T-helper 2 cell (primary cell): ENCODE results near the gene JAKMIP1.

Source experiments
- DNase-seq, 5 experiments: peaks; one replicate each; pipeline versions ENCODE4 v3.0.0 to v3.0.0-alpha.2; 2012 to 2022

JAKMIP1 gene

GRCh38 chr4:6062133-6062532 is 138.2 kb downstream of the JAKMIP1 start:
- DNase-seq, result no peak

- no peak for DNase-seq
Measured at GRCh38 chr4:6059375-6059805, 141.0 kb downstream of the JAKMIP1 start.

DNA sequence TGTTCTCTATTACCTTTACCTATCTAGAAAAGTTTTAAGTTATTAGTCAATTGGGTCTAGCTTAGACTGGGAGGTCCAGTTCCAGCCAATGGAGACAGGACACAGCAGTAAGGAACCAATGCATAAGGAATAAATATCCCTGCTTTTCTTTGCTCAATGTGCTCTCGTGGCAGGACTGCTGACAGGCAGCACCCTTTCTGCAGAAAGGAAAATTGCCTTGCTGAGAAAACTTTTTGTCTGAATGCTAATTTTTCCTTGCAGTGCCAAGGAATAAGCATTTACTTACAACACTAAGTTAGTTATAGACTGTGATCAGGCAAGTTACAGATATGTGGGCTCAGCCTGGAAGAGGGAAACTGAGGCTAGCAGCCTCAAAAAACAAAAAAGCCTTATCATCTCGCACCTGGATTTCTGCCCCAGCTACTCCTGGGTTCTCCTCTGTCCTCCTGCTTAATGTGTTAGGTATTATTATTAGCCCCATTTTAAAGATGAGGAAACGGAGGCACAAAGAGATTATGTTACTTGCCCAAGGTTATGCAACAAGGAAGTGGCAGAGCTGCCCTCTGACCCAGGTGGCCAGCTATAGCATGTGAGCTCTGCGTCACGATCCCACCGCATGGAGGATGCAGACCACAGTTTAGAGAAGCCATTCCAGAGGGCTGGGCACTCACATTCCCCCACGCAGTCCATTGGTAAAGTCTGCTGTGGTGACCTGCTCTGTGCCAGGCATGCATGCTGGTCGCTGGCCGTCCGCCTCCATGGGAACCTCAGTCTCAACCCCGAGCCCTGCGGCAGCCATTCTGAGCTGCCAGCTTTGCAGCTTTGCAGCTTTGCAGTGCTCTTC is 141.6 kb downstream of the JAKMIP1 start:
- DNase-seq, result no peak

- DNase-seq, result no peak
Measured at GRCh38 chr4:6056976-6057766, 143.2 kb downstream of the JAKMIP1 start.

GRCh38 chr4:6055436-6055835 is 144.9 kb downstream of the JAKMIP1 start:
- no peak for DNase-seq

GRCh38 chr4:6055030-6055429 is 145.3 kb downstream of the JAKMIP1 start:
- no peak for DNase-seq

DNA sequence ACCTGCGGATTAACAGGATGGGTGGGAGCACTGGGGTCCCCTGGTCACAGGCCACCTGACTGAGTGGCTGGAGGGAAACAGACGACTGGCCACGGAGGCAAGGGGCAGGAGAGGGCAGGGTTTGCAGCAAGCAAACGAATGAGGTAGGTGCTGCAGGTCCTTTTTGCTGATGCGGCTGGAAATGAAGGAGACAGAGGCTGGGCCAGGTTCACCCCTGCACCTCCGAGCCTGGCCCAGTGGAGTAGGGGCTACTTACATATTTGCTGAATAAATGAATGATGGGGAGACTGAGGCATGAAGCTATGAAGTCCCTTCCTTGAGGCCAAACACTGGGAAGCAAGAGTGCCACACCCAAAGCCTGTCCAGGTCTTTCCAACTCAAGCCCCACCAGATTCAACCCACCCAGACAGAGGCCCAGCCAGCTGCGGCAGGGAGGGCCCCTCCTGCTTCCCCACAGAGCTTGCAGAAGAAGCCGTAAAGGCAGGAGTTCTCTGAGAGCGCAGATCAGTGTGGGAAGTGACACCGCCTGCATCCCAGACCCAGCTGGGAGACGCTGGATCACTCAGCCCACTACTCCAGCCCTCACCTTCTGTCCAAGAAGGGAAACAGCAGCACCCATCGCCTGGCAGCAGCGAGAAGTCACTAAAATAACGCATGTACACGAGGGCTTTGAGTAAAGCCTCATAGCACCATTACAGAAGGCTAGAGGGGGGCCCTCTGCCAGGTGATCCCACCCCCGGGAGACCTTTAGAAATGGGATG is 146.0 kb downstream of the JAKMIP1 start:
- DNase-seq, result no peak

- no peak for DNase-seq
Measured at GRCh38 chr4:6052679-6053078, 147.7 kb downstream of the JAKMIP1 start.

DNA sequence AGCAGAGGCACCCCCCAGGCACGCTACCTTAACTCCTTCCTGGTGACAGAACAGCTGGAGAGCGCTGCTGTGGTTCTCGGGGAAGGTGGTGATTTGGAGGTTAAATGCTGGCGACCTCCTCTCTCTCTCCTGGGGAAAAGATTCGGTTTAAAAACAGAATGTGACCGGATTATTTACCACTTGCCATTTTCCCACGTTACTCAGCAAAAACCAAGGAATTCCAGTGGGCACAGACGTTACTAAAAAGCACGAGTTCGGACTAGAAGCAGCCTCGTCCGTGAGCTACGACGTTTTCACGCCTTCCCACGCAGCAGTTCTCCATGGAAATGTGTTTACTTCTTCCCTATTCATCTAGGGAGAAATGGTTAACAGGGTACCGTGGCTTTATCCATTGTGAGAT is 149.8 kb downstream of the JAKMIP1 start:
- DNase-seq, result no peak

- DNase-seq, result no peak
Measured at GRCh38 chr4:6049985-6050384, 150.4 kb downstream of the JAKMIP1 start.

DNA sequence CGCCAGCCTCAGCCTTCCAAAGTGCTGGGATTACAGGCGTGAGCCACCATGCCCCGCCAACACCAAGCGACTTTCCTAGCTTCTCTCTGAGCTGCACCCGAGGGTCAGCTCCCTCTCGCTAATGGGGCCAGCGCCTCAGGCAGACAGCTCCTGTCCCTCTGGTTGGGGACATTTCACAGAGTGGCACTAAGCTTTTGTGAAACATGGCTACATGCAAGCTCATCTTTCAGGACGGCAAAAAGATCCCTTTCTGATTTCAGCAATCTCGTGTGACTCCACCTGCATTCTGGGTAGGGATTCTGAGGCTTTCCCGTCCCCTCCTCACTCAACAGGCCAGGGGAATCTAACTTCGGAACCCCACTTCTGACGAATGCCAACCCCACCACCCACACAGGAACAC is 151.1 kb downstream of the JAKMIP1 start:
- no peak for DNase-seq

DNA sequence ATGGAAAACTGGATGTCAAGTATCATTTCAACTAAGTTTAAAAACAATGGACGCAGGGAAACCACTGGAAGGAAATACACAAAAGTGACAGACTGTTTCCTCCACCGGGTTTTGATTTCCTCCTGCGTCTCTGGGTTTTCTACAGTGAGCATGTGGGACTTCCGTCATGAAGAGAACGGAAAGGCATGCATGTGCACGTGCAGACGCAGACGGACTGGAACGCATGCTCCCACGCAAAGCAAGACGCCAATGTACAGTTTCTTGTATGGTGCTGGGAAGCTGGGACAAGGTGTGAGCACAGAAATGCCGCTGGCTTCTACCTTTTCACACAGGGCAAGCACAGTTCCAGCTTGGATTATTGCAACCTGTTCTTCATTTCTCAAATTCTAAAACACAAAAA is 151.8 kb downstream of the JAKMIP1 start:
- peak in 1 of 5 experiments; percentile 39 for DNase-seq

DNA sequence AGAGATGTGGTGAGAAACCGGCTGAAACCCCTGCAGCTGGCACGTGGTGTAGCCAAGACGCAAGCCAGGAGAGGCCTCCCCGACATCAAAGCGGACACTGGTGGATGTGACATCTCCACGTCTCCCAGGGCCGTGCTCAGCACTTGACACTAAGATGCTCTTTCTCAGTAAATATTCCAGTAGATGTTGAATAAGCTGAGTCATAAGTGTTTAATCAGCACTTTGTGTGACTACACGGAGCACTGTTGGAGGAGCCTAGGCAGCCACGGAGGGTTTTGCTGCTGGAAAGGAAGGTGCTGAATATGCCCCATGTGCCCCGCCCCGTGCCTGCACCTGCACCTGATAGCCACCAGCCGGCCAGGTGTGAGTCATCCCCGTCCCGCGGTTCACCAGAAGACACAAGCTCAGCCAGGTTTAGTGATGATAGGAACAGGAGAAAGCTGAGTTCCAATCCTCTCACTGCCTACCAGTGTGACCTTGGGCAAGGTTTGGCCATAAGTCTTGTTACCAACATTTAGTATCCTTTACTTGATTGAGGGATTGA is 153.1 kb downstream of the JAKMIP1 start:
- DNase-seq, result peak in 1 of 5 experiments; percentile 18

DNA sequence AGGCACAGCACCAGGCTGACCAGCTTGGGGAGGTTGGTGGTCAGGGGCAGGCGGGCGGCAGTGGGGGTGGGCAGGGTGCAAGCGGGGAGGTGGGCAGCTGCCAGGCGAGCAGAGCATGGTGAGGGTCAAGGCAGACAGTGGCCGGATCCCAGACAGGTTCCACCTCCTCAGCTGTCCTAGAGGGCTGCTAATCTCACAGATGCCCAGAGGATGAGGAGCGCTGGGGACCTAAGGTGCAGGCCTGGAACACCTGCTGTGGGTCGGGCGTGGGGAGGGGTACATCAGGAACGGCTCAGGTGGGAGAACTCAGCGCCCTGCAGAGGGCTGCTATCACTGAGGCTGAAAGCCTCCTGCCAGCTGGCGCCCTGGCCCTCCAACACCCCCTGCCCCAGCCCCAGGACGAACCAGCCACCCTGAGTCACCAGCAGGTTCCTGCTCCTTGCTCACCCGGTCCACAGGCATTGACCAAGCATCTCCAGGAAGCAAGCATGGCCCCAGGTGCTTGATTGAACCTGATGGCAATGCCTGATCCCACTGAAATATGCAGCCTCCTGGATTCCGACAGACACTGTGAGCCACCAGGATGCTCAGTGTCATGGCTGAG is 153.7 kb downstream of the JAKMIP1 start:
- DNase-seq, result no peak

DNA sequence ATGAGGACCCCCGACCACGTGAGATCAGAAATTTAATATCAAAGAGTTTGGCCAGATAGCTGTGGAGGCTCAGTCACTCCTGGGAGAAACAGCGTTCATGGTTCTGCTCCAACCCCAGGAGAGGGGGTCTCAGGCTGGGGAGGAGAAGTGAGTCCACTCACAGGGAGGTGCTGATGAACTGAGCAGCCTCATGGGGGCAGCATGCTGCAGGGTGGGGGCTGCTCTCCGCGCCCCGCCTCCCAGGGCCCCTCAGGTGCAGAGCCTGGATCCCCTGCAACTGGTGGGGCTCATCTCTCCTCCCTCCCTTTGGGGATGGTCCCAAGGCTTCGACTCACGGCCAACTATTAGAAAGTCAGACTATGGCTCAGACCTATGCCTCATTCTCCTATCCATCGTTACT is 155.5 kb downstream of the JAKMIP1 start:
- DNase-seq, result no peak

GRCh38 chr4:6044276-6044675 is 156.1 kb downstream of the JAKMIP1 start:
- peak in 1 of 5 experiments; percentile 16 for DNase-seq

DNA sequence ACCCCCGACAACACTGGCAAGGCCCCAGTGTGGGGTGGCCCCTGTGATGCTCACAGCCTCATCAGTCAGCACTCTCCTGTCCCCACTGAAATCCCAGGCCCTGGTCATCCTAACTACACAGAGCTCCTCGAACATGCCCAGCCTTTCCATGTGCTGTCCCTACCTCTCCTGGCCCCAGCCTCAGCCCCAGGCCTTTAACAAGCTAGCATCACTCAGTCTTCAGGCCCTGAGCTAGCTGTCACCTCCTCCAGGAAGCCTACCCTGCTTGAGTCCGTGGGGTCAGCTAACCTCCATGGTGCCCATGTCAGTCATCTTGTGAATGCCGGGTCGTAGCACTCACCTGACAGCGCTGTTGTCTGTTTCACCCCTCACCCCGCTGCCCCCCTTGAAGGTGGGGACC is 156.5 kb downstream of the JAKMIP1 start:
- no peak for DNase-seq

DNA sequence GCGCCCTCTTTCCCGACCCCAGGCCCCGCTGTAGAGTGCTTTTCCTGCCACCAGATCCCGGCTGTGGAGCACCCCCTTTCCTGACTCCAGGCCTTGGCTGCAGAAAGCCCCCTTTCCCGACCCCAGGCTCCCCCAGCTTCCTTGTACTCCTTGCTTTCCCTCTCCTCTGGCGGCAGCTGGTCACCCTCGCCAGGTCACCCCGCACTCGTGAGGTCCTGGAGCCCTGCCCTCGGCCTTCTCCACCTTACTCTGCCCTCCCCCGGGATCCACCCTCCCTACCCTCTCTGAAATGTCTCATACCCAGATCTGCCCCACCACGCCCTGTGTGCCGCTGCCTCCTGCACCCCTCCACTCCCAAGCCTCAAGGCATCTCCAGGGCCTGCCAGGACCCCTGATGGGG is 157.2 kb downstream of the JAKMIP1 start:
- no peak for DNase-seq

GRCh38 chr4:6042293-6043063 is 157.9 kb downstream of the JAKMIP1 start:
- DNase-seq, result peak in 1 of 5 experiments; percentile 53

GRCh38 chr4:6041800-6042199 is 158.5 kb downstream of the JAKMIP1 start:
- peak in 1 of 5 experiments; percentile 35 for DNase-seq

GRCh38 chr4:6038711-6039110 is 161.6 kb downstream of the JAKMIP1 start:
- DNase-seq, result no peak

DNA sequence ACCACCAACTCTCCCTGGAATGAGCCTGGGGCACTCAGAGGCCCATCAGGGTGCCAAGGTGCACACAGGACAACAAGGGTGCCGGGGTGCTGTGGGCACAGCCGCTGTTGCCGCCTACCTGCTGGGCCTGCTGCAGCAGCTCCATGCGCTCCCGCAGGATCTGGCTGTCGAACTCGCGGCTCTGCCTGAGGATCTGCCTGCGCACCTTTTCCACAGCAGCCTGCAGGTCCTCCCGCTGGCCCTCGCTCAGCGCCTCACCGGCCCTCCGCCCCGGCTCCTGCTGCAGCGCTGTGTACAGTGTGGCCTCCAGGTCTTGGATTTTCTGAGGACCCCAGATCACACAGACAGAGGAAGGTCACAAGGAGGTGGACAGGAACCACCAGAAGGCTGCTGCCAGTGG is 164.6 kb downstream of the JAKMIP1 start:
- no peak for DNase-seq
